OCI-LY3 (cell line): Measurements from ENCODE around the gene LRRC72.
"Not testable (repeated sequence)": the region's sequence is repeated elsewhere in the genome, so short reads cannot be mapped to it uniquely, and the experiment has no call there.

Experiments
- H2AFZ ChIP-seq: fragments of 200-600, 300-600 bp; shearing (Covaris generic); 2 replicates; pipeline ENCODE4 v1.6.0; 2014; ENCODE audit warnings: antibody characterized with exemption, low read depth, low read length
- H3K27ac ChIP-seq: fragments of 200-600, 300-600 bp; sonication (generic); 2 replicates; pipeline ENCODE4 v1.5.1; 2014; ENCODE audit warnings: mild to moderate bottlenecking, low read length, moderate library complexity, mixed read lengths
- H3K27me3 ChIP-seq: fragments of 200-600, 300-600 bp; sonication (generic); 2 replicates; pipeline ENCODE4 v1.6.1; 2014; ENCODE audit warnings: low read depth, low read length, mixed read lengths
- H3K36me3 ChIP-seq: fragments of 200-600, 300-600 bp; sonication (generic); replicated peaks from 2 replicates; pipeline ENCODE3; 2014; ENCODE audit warnings: low read depth, low read length, mixed read lengths
- H3K4me1 ChIP-seq: fragments of 300-600, 200-600 bp; sonication (generic); 2 replicates; pipeline ENCODE4 v1.6.1; 2014; ENCODE audit warnings: low read length, mixed read lengths
- H3K4me2 ChIP-seq: fragments of 200-600, 300-600 bp; sonication (generic); 2 replicates; pipeline ENCODE4 v1.6.1; 2014; ENCODE audit warnings: low read length, mixed read lengths
- H3K4me3 ChIP-seq: fragments of 300-600, 200-600 bp; sonication (generic); 2 replicates; pipeline ENCODE4 v1.5.1; 2014; ENCODE audit warnings: antibody characterized with exemption, mild to moderate bottlenecking, low read length, moderate library complexity
- H3K79me2 ChIP-seq: fragments of 300-600, 200-600 bp; shearing (Covaris generic); 2 replicates; pipeline ENCODE4 v1.6.1; 2014; ENCODE audit warnings: mild to moderate bottlenecking, low read length, mixed read lengths
- H3K9ac ChIP-seq: fragments of 300-600, 200-600 bp; shearing (Covaris generic); 2 replicates; pipeline ENCODE4 v1.6.0; 2014; ENCODE audit warnings: mild to moderate bottlenecking, low read length, moderate library complexity
- H3K9me3 ChIP-seq: fragments of 200-600, 300-600 bp; shearing (Covaris generic); 2 replicates; pipeline ENCODE4 v1.6.1; 2014; ENCODE audit warnings: low read length, mixed read lengths; ENCODE audit not compliant: insufficient read depth
- H4K20me1 ChIP-seq: fragments of 200-600, 300-600 bp; sonication (generic); 2 replicates; pipeline ENCODE4 v1.6.1; 2016; ENCODE audit warnings: low read length, mixed read lengths; ENCODE audit not compliant: insufficient read depth
- EZH2phosphoT487 ChIP-seq: fragments of 200-600 bp; shearing (Covaris generic); IDR thresholded peaks from 2 replicates; pipeline ENCODE4 v1.6.1; 2018; ENCODE audit warnings: antibody characterized with exemption, mixed run types, low read depth
- TF ChIP-seq, protein P1 (sequence below): fragments of 200-600, 300-600 bp; sonication (generic); IDR thresholded peaks from 2 replicates; pipeline ENCODE4 v1.5.1; 2014; ENCODE audit warnings: antibody characterized with exemption, low read length, low read depth

Gene LRRC72

GRCh38 chr7:16514729-16515128 lies 11.9 kb upstream of the LRRC72 start:
- Histone ChIP-seq H3K9me3 (no peaks in the 10 kb centered on the region), H3K79me2 (no peaks in the 10 kb centered on the region), H3K36me3 (no peaks in the 10 kb centered on the region), H3K27me3 (no peaks in the 10 kb centered on the region), H3K9ac (no peak overlapping the region), H4K20me1 (no peaks in the 10 kb centered on the region), H3K27ac (no peak overlapping the region), H3K4me1 (peaks cover 13% of the 10 kb centered on the region), H3K4me2 (no peak overlapping the region), H2AFZ (no peak overlapping the region), H3K4me3 (no peak overlapping the region)
- no peak for TF ChIP-seq EZH2phosphoT487
- TF ChIP-seq, protein P1, sequence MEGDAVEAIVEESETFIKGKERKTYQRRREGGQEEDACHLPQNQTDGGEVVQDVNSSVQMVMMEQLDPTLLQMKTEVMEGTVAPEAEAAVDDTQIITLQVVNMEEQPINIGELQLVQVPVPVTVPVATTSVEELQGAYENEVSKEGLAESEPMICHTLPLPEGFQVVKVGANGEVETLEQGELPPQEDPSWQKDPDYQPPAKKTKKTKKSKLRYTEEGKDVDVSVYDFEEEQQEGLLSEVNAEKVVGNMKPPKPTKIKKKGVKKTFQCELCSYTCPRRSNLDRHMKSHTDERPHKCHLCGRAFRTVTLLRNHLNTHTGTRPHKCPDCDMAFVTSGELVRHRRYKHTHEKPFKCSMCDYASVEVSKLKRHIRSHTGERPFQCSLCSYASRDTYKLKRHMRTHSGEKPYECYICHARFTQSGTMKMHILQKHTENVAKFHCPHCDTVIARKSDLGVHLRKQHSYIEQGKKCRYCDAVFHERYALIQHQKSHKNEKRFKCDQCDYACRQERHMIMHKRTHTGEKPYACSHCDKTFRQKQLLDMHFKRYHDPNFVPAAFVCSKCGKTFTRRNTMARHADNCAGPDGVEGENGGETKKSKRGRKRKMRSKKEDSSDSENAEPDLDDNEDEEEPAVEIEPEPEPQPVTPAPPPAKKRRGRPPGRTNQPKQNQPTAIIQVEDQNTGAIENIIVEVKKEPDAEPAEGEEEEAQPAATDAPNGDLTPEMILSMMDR: no peak

DNA sequence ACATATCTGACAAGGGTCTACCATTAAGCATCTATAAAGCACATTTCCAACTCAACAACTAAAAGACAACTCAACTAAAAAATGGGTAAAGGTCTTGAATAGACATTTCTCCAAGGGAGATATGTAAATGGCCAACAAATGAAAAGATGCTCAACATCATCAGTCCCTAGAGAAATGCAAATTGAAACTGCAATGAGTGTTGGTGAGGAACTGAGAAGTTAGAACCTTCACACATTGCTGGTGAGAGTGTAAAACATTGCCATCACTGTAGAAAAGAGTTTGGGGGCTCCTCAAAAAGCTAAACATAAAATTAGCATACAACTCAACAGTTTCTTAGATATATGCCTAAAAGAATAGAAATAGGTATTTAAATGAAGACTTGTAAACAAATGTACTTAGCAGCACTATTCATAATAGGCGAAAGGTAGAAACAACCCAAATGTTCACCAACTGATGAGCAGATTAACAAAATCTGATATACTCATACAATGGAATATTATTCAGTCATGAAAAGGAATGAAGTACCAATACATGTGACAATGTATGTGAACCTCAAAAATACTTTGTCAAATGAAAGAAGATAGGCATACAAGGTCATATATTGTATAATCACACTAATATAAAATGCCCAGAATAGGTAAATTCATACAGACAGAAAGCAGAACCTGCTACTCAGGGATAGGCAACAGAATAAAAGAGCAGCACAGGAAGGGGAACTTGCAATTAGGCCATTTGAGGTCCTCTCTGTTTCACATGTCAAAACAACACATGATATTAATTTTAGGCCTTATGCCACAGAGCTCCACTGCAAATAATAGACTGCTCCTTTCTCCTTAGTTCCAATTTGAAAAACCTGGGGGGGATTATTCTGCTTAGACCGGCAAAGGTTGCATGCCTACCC lies 10.6 kb upstream of the LRRC72 start:
- no peaks in the 10 kb centered on the region for H3K79me2 ChIP-seq
- peaks cover 13% of the 10 kb centered on the region for H3K4me1 ChIP-seq
- H3K36me3 ChIP-seq: no peaks in the 10 kb centered on the region
- H3K9ac ChIP-seq: no peak overlapping the region
- no peaks in the 10 kb centered on the region for H3K27me3 ChIP-seq
- no peaks in the 10 kb centered on the region for H3K9me3 ChIP-seq
- H3K4me2 ChIP-seq: no peak overlapping the region
- no peak overlapping the region for H2AFZ ChIP-seq
- H3K27ac ChIP-seq: no peak overlapping the region
- no peak overlapping the region for H3K4me3 ChIP-seq
- TF ChIP-seq EZH2phosphoT487: no peak
- TF ChIP-seq, protein P1: no peak
- no peaks in the 10 kb centered on the region for H4K20me1 ChIP-seq

- H3K9ac ChIP-seq, H3K27ac ChIP-seq, H4K20me1 ChIP-seq, H2AFZ ChIP-seq, H3K4me2 ChIP-seq, H3K9me3 ChIP-seq, H3K4me3 ChIP-seq, H3K36me3 ChIP-seq, H3K27me3 ChIP-seq, H3K79me2 ChIP-seq: not testable (repeated sequence)
- peaks cover 13% of the 10 kb centered on the region for H3K4me1 ChIP-seq
Observed at GRCh38 chr7:16519985-16520384, 6.6 kb upstream of the LRRC72 start.

DNA sequence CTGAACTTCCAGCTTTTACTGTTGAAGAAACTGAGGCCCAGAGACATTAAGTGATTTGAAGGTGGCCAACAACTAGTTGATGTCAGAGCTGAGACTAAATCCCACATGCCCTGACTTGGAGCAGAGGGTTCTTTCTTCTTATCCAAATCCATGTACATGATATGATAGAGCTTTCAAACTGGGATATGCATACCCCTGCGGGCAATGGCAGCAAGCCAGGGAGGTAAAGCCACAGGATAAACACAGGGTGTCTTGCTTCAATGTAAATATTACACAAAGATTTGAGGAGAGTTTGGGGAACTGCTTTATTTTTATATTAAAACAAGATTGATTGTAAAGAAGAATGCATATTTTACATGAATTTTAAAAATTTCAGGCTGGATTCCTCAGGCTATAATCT lies 2.3 kb upstream of the LRRC72 start:
- Histone ChIP-seq H3K27ac (no peak overlapping the region), H3K4me2 (no peak overlapping the region), H3K4me1 (no peaks in the 10 kb centered on the region), H3K36me3 (no peaks in the 10 kb centered on the region), H3K4me3 (no peak overlapping the region), H3K9ac (no peak overlapping the region), H4K20me1 (no peaks in the 10 kb centered on the region), H3K27me3 (no peaks in the 10 kb centered on the region), H2AFZ (no peak overlapping the region), H3K9me3 (no peaks in the 10 kb centered on the region), H3K79me2 (no peaks in the 10 kb centered on the region)
- TF ChIP-seq EZH2phosphoT487: no peak
- TF ChIP-seq, protein P1: no peak
